Right cardiac atrium (tissue), 5 donors: Measurements from ENCODE around the gene PKD1L1. TPM values are rescaled to one million over a fixed set of nuclear protein-coding genes. Genes with fewer than 3 reads are reported as not detected.

Source experiments
- ATAC-seq, 2 donors: fragments of 200-7000 bp; cut with Tn5 transposase; one replicate each; pipeline versions ENCODE4 v1.8.0 to v1.9.1; 2020; ENCODE audit warnings: moderate library complexity in 2 of 2, mild to moderate bottlenecking in 1 of 2
- DNase-seq, 3 donors: peaks; one replicate each; pipeline ENCODE4 v3.0.0-alpha.2; 2020
- H3K27ac ChIP-seq: one replicate; pipeline ENCODE4 v1.5.1; 2013; ENCODE audit warnings: mild to moderate bottlenecking, low read length, control low read depth, moderate library complexity
- H3K27me3 ChIP-seq: one replicate; pipeline ENCODE4 v1.6.1; 2013; ENCODE audit not compliant: control insufficient read depth, insufficient read depth
- H3K4me1 ChIP-seq: one replicate; pipeline ENCODE4 v1.6.1; 2013; ENCODE audit warnings: low read length; ENCODE audit not compliant: control insufficient read depth, insufficient read depth
- H3K4me3 ChIP-seq: one replicate; pipeline ENCODE4 v1.5.1; 2013; ENCODE audit warnings: low read length, control low read depth
- H3K9me3 ChIP-seq: one replicate; pipeline ENCODE4 v1.6.1; 2013; ENCODE audit warnings: low read length; ENCODE audit not compliant: control insufficient read depth
- WGBS: extraction: QIAGEN DNeasy Blood & Tissue Kit; methylation state at CpG from one replicate; pipeline ENCODE4 v1.1.7; 2013; 5-methylcytosine and 5-hydroxymethylcytosine counted together
- intact Hi-C, 4 donors: fragments of 100-400 bp; cut with DNase I; formaldehyde crosslinking; loops; one replicate each; pipeline versions ENCODE4 v1.11.0 to v1.14.0; 2022 to 2023
- polyA plus RNA-seq: library from polyadenylated mRNA; stranded (reverse); fragments of 200-250 nt; gene quantifications from one replicate; pipeline ENCODE4 v1.2.3, GENCODE V29; 2013
- total RNA-seq, 4 donors: library from RNA; stranded (reverse); fragmentation: NEBNext Ultra II Directional; extraction: Animal tissue kit (Norgen Biotek cat#: 25700); gene quantifications; one replicate each; pipeline ENCODE4 v1.2.1, GENCODE V29; 2021
- donor health status: healthy with polysubstance abuse.
- donor health status: DM: no; HTN: yes; CAD: no.
- donor health status: DM: no; HTN: no; CAD: no.
- donor health status: DM: no; HTN: yes; CAD: no; lungs with severe emphysema.
- donor health status: DM: yes; HTN: yes; CAD: no.

The PKD1L1 gene
- total and polyA plus RNA-seq, 5 donors, result 0.79 to 1.5 (median 0.82) TPM

DNA sequence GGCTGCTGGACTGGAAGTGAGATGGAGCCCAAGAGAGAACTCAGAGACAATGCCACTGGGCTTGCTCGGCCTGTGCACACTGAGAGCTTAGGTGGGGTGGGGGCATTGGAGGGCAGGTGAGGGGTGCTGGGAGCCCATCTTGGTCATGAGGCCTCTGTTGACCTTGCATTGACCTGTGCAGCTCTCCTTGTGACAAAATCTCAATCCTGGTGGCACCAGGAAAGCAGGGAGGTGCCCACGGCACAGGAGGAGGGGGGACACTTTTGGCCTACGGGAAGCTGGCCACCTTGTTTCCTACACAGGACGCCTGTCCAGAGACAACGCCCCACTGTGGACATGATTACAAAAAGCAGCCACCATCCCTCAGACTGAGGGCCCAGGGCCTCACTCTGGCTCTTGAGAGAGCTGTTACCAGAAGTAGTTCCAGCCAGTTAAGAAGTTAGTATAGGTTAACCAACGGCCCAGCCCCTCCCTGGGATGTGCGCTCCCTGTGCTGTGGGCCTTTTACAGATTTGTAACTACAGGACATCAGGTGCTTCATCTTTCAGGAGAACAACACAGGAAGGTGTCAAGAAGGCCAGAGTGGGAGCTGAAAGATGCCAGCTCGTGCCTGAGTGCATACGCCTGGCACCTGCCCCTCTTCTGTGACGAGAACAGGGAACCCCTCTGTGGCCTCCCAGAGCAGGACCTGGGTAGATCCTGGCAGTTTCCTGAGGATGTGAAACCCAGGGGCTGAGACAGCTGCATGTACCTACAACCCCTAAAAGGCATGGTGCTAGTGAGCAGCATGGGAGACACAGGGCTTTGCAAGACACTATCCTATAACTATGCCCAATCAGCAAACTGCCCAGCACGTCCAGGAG lies 10.3 kb downstream of the PKD1L1 start:
- intact Hi-C loops, result no loop called here
- Histone ChIP-seq H3K9me3 (no peaks in the 10 kb centered on the region), H3K4me1 (peaks cover 14% of the 10 kb centered on the region), H3K4me3 (no peak overlapping the region), H3K27ac (no peak overlapping the region), H3K27me3 (no peaks in the 10 kb centered on the region)
- 77% methylated on average over 11 of the region's 11 CpGs for WGBS
- DNase-seq (no peak), ATAC-seq (no peak)

DNA sequence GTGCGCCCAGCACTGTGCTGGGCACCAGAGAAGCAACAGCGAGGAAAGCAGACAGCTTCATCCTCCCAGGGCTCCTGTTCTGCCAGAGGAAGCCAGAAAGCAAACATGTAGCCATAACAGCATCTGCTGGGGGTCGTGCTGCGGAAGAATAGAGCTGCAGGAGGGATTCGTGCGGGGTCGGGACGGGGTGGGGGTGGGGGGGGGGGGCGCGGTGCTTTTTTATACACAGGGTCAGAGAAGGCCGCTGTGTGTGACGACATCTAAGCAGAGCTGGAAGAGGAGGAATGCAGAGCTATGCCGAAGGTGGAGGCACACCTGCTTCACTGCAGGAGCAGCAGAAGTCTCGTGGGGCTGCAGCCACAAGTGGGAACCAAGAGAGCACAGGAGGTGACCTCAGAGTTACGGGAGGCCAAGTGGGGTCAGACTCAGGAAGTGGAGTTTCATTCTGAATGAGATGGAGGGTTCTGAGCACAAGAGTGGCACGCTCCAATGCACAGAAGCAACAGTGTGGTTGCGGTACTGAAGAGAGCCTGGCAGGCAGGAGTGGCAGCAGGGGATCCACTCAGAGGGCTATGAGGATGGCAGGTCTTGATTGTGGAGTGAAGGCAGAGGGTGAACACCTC lies 11.1 kb downstream of the PKD1L1 start:
- DNase-seq, result no peak
- 67% methylated on average over 17 of the region's 17 CpGs for WGBS
- Histone ChIP-seq H3K9me3 (no peaks in the 10 kb centered on the region), H3K27me3 (no peaks in the 10 kb centered on the region), H3K27ac (no peak overlapping the region), H3K4me1 (peaks cover 17% of the 10 kb centered on the region), H3K4me3 (no peak overlapping the region)
- intact Hi-C loops, result no loop called here
- ATAC-seq, result no peak

DNA sequence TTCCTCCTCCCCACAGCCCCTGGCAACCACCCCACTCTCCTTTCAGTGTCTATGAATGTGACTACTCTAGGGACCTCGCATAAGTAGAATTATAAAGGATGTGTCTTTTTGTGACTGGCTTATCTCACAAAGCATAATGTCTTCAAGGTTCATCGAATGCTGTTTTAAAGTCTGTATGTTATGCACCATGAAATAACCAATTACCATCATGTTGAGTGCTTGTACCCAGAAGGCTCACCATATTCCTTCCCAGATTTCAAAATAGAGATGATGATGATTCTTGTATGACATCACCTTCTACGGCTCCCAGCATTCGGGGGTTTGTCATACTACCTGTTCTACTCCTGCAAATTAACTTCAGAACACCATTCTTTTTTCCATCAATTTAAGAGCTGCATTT lies 11.9 kb downstream of the PKD1L1 start:
- H3K27me3 ChIP-seq, result no peaks in the 10 kb centered on the region
- no peaks in the 10 kb centered on the region for H3K9me3 ChIP-seq
- ATAC-seq, result no peak
- H3K27ac ChIP-seq, result no peak overlapping the region
- no peak for DNase-seq
- intact Hi-C loops, result no loop called here
- H3K4me3 ChIP-seq, result no peak overlapping the region
- H3K4me1 ChIP-seq, result peaks cover 16% of the 10 kb centered on the region
- 78% methylated on average over 4 of the region's 4 CpGs for WGBS

GRCh38 chr7:47935336-47935735 lies 12.9 kb downstream of the PKD1L1 start:
- no peak overlapping the region for H3K4me3 ChIP-seq
- DNase-seq (no peak), ATAC-seq (no peak)
- intact Hi-C loops, result no loop called here
- no peaks in the 10 kb centered on the region for H3K27me3 ChIP-seq
- H3K4me1 ChIP-seq, result peaks cover 10% of the 10 kb centered on the region
- WGBS, result 93% methylated on average over 10 of the region's 10 CpGs
- no peak overlapping the region for H3K27ac ChIP-seq
- no peaks in the 10 kb centered on the region for H3K9me3 ChIP-seq

GRCh38 chr7:47934831-47935230 lies 13.4 kb downstream of the PKD1L1 start:
- WGBS, result 87% methylated on average over 6 of the region's 6 CpGs
- DNase-seq (no peak), ATAC-seq (no peak)
- H3K27ac ChIP-seq, result no peak overlapping the region
- no peak overlapping the region for H3K4me3 ChIP-seq
- no peaks in the 10 kb centered on the region for H3K27me3 ChIP-seq
- peaks cover 6% of the 10 kb centered on the region for H3K4me1 ChIP-seq
- intact Hi-C loops, result no loop called here
- H3K9me3 ChIP-seq, result no peaks in the 10 kb centered on the region

DNA sequence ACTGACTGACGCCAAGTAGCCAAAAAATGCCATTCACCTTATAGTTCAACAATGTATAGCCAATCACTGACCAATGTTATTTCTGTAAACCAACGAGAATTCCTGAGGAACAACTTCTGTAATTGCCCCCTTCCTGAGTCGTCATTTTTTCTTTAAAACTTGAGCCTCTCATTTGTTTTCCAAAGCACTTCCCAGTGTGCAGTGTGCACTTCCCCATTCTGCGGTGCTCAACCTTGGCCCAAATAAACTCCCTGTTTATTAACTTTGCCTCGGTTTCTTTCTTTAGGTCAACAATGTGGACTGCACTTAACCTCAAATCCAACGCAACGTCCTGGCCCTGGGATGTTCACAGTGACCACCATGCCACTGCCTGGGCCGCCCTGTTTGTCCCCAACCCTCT lies 15.1 kb downstream of the PKD1L1 start:
- DNase-seq (no peak), ATAC-seq (no peak)
- Histone ChIP-seq H3K27ac (no peak overlapping the region), H3K9me3 (no peaks in the 10 kb centered on the region), H3K4me3 (no peak overlapping the region), H3K27me3 (no peaks in the 10 kb centered on the region), H3K4me1 (peaks cover 3% of the 10 kb centered on the region)
- 91% methylated on average over 8 of the region's 8 CpGs for WGBS
- intact Hi-C loops, result no loop called here

DNA sequence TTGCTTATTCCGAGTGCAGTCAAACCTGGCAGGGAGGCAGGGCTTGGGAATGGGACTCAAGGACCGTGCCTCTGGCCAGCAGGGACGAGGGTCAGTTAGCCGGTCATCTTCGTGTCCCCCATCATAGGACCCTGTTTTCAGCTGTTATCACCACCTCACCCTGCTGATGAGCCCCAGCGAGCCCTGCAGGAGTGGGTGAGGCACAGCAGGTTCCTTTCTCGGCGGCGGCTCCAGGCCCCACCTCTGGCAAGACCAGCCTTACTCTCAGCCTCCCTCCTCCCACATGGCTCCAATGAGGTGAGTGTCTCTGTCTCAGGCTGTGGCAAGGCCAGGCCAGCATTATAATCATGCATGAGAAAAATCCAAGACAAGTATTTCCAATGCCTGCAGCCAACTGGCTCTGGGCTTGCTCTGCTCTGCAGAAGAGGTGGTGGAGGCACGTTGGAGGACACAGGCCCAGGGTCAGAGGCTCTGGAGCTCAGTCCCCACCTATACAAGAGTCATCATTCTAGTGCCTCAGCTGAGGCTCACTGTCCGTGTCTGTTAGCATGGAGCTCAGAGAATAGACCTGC lies 15.7 kb downstream of the PKD1L1 start:
- intact Hi-C loops, result no loop called here
- ATAC-seq (peak; percentile 16 to 28), DNase-seq (no peak)
- H3K4me3 ChIP-seq, result no peak overlapping the region
- H3K27ac ChIP-seq, result no peak overlapping the region
- no peaks in the 10 kb centered on the region for H3K27me3 ChIP-seq
- WGBS, result 86% methylated on average over 11 of the region's 11 CpGs
- no peaks in the 10 kb centered on the region for H3K9me3 ChIP-seq
- peaks cover 3% of the 10 kb centered on the region for H3K4me1 ChIP-seq

- no peak overlapping the region for H3K4me3 ChIP-seq
- DNase-seq (no peak), ATAC-seq (no peak)
- no peak overlapping the region for H3K27ac ChIP-seq
- 69% methylated on average over 6 of the region's 6 CpGs for WGBS
- intact Hi-C loops, result no loop called here
- H3K9me3 ChIP-seq, result no peaks in the 10 kb centered on the region
- no peaks in the 10 kb centered on the region for H3K27me3 ChIP-seq
- H3K4me1 ChIP-seq, result peaks cover 3% of the 10 kb centered on the region
Measured at GRCh38 chr7:47932016-47932415, 16.2 kb downstream of the PKD1L1 start.

- intact Hi-C loops, result no loop called here
- H3K27ac ChIP-seq, result no peak overlapping the region
- H3K4me3 ChIP-seq, result no peak overlapping the region
- H3K27me3 ChIP-seq, result no peaks in the 10 kb centered on the region
- DNase-seq, result no peak
- ATAC-seq, result no peak
- WGBS, result 91% methylated on average over 18 of the region's 18 CpGs
- peaks cover 3% of the 10 kb centered on the region for H3K4me1 ChIP-seq
- no peaks in the 10 kb centered on the region for H3K9me3 ChIP-seq
Measured at GRCh38 chr7:47931005-47932004, 17.0 kb downstream of the PKD1L1 start.

DNA sequence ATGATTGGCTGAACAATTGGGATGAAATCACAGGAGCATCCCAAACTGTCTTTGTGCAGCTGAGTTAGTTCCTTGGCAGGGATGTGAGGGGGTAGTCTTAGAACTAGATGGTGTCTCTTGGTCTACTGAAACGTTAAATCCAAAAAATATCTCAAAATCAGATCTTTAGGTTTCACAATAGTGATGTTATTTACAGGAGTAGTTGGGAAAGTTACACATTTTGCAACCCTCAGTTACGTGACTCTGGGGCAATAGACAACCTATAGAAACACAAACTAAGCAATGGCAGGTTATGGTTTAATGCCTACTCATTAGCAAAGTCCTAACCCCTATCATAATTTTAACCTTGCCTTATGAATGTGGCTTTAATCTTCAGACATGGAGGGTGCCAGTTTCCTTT lies 24.0 kb downstream of the PKD1L1 start:
- ATAC-seq (no peak), DNase-seq (no peak)
- no peak overlapping the region for H3K27ac ChIP-seq
- H3K4me3 ChIP-seq, result no peak overlapping the region
- intact Hi-C loops, result no loop called here
- no peaks in the 10 kb centered on the region for H3K9me3 ChIP-seq
- WGBS, result 68% methylated on average over 2 of the region's 2 CpGs
- no peaks in the 10 kb centered on the region for H3K4me1 ChIP-seq
- no peaks in the 10 kb centered on the region for H3K27me3 ChIP-seq
